Suppressor macrophage treated with lipopolysaccharide for 4 hours (primary cell): ENCODE results near the gene PCID2.

Experiments
- DNase-seq: peaks from one replicate; pipeline ENCODE4 v3.0.0-alpha.2; 2020

The PCID2 gene

DNA sequence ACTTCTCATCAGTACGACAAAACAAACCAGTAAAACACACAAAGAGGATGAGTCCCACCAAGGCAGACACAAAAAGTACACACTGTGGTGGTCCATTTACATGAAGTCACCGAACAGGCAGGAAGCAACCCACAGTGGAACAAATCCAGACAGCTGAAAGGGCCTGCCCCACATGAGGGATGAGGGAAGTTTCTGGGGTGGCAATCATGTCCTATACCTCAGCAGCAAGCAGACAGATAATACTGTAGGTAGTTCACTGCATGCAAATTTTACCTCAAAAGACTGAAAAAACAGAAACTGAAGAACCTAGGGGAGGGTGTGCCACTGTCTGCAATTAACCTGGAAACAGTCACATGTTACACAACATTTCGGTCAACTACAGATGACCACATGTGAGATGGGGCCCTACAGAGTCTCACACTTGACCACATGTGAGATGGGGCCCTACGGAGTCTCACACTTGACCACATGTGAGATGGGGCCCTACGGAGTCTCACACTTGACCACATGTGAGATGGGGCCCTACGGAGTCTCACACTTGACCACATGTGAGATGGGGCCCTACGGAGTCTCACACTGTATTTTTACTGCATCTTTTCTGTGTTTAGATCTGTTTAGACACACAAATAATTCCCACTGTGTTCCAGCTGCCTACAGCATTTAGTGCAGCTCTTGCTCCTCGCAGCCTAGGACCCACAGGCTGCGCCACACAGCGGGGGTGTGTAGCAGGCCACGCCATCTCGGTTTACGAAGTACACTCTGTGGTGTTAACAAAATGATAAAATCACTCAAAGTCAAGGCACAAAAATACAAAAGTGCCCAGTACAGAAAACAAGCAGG is 22.2 kb downstream of the PCID2 start:
- no peak for DNase-seq

DNA sequence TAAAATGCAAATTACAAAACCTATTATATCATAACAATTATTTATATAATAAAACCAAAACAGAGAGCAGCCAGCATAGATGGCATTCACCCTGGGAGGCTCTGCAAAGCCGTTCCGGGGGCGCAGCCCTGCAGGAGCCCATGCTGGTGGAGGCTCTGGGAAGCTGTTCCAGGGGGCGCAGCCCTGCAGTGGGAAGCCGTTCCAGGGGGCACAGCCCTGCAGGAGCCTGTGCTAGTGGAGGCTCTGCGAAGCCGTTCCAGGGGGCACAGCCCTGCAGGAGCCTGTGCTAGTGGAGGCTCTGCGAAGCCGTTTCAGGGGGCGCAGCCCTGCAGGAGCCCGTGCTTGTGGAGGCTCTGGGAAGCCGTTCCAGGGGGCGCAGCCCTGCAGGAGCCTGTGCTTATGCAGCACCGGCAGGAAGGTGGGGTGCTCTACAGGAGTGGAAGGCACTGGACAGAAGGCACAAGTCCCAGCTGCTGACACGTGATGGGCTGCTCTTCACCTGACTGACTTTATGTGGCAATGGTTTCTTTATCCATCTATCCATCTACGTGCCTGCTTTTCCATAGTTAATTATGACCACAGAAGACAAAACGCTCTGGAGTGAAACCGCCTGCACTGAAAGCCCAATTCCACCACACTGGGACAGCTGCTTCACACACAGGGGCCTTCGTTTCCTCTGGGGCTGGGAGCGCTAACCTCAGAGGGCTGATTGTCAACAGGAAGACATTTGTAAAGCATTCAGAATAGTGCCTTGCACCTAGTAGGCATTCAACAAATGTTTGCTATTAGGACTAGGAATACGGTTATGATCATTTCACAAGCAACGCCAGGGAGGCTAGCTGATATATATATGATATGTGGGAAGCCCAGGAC is 23.7 kb downstream of the PCID2 start:
- DNase-seq, result no peak

DNA sequence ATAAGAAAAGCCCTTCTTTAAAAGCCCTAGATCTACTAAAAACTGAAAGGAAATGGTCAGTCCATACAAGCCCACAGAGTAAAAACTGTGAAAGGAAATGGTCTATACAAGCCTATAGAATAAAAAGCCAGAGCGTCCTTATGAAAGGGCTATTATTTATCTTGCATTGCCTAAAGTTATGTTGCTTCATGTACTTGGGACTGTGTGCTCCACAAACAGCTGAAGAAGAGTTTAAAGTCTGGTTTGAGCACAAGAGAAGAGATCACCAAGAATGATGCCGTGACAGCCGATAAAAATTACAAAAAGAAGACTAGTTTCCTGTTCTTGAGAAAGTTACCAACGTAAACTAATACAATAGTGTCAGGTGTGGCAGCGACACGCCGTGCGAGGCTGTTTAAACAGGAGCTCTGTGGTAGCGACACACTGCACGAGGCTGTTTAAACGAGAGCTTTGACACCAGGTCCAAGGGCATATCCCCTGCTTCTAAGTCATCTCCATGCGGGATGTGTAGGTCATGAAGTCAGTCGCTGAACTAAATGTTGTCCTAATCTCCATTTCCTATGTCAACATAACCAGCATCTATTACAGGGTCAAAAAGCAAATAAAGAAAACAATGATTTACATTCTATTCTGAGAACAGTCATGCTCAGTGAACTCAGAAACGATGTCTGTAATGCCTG is 24.9 kb downstream of the PCID2 start:
- no peak for DNase-seq

DNA sequence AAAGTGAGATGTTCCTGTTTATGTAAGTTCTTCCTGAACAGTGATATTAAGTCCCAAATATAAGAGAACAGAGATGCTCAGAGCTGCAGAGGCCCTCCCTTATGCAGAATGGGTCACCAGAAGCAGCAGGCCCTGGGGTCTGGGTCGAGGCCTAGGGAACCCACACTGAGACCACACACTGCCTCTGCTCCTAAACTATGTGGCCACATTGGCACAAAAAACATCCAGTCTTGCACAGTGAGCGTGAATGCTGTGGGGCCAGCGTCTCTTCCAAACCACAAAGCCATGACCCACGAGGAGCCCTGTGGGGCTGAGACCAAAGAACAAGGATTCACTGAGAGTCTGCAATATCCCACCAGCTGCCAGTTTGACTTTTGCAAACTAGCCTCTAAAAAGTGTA is 26.4 kb downstream of the PCID2 start:
- DNase-seq, result no peak

DNA sequence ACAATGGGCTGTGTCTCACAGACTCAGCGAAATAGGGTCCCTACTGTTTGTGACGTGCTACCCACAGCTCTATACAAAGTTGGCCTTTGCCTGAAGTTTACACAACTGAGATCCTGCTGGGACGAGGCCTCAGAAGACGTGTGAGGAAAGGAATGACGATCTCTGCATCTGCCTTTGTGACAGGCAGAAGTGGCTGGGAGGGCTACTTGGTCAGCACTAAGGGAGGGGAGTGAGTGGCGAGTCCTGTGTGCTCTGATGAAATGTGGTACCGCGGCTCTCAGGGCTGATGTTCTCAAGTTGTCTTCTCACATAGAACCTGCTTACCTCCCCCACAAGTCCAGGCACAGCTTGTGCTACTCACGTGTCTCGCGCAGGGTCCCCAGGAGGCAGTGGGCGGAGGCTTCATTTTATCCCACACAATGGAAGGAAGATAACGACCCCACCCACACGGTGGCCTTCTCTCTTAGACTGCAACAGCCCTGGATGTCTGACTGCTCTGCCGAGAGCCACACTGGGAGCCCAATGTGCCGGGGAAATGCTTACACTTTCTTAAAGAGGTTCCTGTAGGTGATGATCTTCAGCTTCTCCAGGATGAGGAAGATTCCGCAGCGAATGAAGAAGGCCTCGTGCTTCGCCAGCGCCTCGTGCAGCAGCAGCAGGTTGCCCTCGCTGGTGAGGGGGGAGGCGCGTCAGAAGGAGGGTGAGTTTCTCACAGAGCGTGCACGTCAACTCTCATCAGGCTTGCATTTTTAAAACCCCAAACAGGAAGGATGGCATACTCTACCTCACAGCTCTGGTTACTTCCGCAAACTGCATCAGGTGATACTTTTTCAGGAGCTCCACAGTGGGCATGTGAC is 28.9 kb downstream of the PCID2 start:
- DNase-seq, result no peak

DNA sequence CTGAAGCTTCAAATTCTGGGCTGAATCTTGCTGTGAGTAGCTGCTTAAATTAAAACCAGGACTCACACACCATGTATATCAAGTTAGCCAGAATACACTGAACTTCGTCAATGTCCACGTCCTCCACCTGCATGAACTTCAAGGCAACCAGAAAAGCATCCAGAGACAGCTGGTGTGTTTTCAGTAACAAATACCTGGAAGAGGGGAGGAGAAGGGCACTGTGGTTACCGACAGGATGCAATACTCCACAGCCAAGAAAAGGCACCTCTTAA is 29.6 kb downstream of the PCID2 start:
- no peak for DNase-seq

DNA sequence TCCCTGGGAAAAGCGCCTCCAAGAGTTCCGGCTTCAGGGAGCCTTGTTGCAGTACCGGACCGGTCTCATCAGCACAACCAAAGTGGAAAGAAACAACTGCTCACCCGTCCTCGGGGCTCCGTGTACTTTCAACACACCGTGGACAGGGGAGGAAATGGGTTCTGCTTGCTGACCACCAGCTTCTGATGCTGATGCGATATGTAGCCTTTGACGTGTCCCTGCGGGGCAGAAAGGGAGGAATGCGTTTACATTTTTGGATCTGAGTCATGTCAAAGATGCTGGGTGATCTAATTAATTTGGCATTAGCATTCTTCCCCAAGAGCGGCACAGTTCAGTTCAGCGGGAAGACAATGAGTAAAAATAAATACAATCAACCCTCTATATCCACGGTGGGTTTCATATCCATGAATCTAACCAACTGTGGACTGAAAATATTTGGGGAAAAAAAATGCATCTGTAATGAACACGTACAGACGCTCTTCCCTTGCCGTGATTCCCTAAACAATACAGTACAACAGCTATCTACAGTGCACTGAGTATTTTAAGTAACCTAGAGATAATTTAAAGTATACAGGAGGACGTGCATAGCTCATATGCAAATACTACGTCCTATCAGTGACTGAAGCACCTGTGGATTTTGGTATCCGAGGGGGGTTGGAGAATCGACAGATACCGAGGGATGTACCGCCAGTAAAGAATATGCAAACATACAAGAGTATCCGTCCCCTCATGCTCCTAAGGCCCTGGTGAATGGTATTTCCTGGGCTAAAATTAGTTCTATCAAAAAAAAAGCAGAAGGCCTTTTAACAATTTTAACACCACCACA is 30.2 kb downstream of the PCID2 start:
- DNase-seq, result no peak

DNA sequence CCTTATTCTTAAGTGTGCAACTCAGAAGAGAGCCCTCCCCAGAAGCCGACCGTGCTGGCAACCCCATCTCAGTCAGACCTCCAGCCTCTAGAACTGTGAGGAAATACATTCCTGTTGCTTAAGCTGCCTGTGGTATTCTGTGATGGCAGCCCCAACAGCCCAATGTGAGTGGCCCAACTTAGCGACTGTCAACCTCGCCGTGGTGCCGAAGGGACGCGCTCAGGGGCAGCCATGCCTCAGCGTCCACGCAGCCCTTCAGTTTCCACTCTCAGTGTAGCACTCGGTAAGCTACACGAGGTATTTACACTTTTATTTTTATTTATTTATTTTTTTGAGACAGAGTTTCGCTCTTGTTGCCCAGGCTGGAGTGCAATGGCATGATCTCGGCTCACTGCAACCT is 31.6 kb downstream of the PCID2 start:
- DNase-seq, result no peak

DNA sequence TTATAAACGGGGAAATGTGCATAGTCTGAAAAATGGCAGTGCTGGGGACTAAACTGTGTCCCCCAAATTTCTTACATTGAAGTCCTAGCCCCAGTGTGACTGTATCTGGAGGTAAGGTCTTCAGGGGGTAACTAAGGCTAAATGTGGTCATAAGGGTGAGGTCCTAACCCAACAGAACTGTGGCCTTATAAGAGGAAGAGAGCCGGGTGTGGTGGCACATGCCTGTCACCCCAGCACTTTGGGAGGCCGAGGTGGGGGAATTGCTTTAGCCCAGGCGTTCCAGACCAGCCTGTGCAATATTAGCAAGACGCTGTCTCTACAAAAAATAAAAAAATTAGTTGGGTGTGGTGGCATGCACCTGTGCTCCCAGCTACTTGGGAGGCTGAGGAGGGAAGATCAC is 32.2 kb downstream of the PCID2 start:
- peak; percentile 80 for DNase-seq

DNA sequence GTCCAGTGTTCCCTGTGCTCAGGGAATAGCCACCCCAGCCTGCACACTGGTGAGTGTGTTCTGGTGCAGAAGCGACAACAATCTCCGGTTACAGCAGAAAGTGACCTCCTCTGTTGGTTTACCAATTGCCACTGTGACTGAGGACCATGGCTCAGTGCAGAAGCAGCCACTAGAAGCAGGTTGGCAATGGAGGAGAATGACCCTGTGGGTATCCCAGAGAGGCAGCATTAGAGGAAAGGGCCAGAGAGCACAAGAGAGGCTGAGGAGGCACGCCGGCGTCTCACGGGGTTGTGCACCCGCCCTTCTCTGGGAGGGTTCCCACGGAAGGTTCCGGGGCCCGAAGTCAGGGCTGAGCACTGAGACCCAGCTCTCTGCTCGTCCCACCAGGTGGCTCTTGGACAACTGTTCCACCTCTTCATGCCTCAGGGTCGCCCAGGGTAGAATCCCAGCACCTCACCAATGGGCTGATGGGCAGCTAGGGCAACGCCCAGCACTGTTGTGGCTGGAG is 36.0 kb downstream of the PCID2 start:
- no peak for DNase-seq

DNA sequence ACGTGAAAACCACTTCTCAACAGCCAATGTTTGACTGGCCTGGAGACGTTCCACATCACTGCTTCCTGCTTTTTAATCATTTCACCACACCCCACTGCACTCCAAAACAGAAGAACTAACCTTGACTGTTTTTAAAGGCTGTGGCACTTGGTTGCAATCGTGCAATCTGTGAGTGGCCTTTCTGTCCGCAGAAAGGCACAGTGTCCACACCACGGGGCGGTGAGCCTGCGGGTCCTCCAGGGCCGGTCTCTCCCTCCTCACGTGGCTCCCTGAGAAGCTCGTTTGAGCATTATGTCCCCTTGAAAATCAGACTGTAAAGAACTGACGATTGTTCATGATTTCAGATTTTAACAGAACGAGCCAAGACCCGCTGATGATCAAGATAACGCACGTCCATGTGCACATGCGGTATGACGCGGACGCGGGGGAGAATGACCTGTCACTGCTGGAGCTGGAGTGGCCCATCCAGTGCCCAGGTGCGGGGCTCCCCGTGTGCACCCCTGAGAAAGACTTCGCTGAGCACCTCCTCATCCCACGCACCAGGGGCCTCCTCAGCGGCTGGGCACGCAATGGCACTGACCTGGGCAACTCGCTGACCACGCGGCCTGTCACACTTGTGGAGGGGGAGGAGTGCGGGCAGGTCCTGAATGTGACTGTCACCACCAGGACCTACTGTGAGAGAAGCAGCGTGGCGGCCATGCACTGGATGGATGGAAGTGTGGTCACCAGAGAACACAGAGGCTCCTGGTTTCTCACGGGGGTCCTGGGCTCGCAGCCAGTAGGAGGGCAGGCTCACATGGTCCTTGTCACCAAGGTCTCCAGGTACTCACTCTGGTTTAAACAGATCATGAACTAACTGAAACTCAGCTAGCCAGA is 37.0 kb downstream of the PCID2 start:
- DNase-seq, result no peak

DNA sequence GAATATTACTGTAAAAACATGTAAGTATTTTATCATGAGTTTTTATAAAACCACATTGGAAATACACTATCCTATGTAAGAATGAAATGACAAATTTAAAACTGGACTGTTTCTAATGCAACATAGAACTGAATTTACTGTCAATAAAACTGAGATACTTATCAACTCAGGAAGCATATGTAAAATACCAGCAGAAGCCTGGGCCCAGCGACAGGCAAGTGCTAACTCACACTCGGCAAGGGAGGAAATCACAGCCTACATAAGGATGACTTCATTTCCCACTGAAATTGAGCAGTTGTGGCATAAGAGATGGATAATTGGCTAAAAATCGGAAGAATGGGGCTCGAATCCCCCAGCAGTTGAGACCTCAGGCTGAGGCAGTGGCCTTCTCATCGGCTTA is 38.0 kb downstream of the PCID2 start:
- peak; percentile 35 for DNase-seq

DNA sequence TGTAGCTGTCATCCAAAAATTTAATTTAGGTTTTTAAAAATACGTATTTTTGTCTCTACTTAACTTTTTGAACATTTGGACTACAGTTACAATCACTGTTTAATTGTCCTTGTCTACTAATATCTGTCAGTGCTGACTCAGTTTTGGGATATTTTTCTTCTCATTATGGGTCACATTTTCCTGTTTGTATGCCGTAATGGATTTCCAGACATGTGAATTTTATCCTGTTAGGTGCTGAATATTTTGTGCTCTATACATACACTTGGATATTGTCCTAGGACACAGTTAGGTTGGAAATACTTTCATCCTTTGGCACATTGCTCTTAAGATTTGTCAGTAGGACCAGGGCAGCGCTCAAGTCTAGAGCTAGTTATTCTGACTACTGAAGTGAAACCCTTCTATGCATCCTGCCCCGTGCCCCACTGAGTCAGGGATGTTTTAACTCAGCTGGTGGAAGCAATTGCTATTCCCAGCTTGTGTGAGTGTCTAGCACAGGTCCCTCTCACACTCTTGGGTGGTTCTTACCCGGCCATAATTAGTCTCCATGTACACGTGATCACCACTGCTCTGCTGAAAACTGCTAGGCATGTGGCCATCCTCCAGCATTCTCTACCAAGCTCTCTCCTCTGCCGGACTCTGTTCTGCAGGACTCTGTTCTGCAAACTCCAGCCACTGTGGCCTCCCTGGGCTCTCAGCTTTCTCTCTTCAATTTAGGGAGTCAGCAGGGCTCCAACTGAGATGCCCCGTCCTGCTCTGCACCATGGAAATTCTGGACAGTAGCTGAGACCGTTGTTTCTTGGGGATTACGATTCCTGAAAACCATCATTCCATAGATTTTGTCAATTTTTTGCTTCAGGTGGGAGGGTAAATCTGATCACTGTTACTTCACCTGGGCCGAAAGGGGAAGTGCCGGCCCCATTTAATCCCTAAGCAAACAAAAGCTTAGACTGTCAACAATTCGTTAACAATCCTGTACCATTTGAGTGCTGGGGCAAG is 38.9 kb downstream of the PCID2 start:
- no peak for DNase-seq

DNA sequence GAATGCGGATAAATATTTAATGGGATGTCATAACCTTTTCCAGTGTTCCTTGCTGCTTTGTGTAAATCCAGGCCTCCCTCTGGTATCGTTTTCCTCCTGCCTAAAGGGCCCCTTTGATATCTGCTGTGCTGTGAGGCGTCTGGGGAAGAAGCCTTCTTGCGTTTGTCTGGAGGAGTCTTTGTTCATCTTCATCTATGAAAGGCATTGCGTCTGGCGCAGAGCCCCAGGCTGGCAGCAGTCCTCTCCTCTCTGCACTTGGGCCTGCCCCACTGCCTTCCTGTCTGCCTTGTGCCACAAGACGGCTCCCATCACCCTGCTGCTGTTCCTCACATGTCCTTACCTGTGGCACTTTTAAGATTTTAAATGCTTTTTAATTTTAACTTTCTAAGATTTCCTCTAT is 40.3 kb downstream of the PCID2 start:
- DNase-seq, result no peak

DNA sequence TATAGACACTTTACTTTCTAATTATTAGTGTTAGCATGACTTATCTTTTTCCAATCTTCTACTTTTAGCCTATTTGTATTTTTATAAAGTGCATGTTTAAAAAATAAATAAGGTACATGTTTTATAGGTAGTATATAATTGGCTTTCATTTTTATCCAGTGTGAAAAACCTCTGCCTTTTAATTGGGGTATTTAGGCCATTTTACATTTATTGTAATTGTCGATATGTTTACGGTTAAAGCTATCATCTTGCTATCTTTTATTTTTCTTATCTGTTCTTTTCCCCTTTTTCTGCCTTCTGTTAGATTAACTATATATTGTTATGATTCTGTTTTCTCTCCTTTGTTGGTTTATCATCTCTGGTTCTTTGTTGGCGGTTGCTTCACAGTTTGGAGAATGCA is 40.9 kb downstream of the PCID2 start:
- no peak for DNase-seq

DNA sequence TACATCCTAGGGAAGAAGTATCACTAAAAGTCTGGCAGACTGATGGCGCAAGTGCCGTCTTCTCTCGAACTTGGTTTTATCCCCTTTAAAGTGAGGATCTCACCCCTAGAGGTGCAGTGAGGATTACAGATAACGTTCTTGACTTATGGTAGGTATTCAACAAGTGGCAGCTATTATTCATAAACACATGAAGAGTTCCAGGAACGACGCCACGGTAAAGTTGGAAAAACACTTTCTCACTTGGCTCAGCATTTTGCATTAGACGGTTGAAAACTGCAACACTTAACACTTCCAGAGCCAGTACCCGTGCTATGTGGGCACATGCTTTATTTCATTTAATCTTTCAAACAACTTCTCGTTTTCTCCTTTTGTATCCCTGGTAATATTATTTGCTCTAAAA is 41.3 kb downstream of the PCID2 start:
- DNase-seq, result no peak

DNA sequence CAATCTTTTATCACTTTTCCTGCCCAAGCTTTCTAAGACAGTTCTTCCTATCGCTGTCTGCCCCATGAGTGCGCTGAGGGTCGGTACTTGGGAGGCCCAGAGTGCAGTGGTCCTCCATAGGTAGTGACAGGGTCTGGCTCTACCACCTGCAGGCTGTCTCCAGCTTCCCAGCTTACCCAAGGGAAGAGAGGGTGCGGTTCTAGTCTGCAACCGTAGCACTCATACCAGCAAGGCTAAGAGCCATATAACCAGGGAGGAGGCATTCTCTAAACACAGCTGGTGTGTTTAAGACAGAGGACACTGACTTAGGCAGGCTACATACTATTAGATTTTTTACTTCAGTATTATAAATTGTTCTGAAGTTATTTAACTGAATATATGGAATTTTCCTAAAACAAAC is 41.8 kb downstream of the PCID2 start:
- DNase-seq, result no peak

DNA sequence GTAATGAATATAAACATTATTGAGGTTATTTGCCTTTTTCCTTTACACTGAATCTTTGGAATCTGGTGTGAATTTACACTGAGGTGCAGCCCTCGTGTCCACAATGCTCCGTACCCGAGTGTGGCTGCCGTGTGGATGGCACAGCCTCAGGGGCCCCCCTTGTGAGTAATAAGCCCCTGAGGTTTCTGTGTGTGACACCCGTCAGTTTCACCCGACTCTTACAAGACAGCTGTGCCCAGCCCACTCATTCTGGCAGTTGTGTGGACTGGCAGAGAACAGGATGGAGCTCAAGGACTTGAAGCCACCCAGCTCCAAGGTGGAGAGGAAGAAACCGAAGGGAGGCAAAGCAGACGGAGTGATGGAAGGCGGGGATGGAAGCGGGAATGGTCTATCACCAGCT is 42.2 kb downstream of the PCID2 start:
- DNase-seq, result no peak

DNA sequence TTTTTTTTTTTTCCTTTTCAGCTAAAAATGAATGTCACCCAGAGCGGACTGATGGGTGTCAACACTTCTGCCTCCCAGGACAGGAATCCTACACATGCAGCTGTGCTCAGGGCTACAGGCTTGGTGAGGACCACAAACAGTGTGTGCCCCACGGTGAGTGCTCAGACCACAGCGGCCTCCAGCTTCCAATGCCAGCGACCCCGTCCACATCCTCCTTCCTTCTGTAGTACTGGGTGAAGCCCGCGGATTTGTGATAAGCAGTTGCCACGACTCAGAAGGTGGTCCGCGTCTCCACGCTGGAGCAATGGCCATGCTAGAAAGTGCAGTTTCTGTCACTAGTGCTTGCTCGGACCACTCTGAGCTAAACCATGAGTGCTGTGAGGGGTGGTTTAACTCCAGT is 44.0 kb downstream of the PCID2 start:
- no peak for DNase-seq
